ENCODE results near the gene KCND3.

- TF ChIP-seq, protein P1, sequence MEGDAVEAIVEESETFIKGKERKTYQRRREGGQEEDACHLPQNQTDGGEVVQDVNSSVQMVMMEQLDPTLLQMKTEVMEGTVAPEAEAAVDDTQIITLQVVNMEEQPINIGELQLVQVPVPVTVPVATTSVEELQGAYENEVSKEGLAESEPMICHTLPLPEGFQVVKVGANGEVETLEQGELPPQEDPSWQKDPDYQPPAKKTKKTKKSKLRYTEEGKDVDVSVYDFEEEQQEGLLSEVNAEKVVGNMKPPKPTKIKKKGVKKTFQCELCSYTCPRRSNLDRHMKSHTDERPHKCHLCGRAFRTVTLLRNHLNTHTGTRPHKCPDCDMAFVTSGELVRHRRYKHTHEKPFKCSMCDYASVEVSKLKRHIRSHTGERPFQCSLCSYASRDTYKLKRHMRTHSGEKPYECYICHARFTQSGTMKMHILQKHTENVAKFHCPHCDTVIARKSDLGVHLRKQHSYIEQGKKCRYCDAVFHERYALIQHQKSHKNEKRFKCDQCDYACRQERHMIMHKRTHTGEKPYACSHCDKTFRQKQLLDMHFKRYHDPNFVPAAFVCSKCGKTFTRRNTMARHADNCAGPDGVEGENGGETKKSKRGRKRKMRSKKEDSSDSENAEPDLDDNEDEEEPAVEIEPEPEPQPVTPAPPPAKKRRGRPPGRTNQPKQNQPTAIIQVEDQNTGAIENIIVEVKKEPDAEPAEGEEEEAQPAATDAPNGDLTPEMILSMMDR (IDR thresholded peaks at IDR 0.05): no peak
- no peak for TF ChIP-seq POLR2A (IDR thresholded peaks at IDR 0.05)
These were observed 22.3 kb downstream of the KCND3 start for GRCh38 chr1:111967067-111967690.

All from lower leg skin (tissue), 3 donors.